IPS DF 4.7 (cell line): Measurements from ENCODE around the gene NRXN3.
"Not testable (repeated sequence)": the region's sequence is repeated elsewhere in the genome, so short reads cannot be mapped to it uniquely, and the experiment has no call there.

Experiments
- DNase-seq: peaks from one replicate; pipeline ENCODE4 v3.0.0-alpha.2; 2013; ENCODE audit warnings: low spot score; ENCODE audit errors: extremely low read depth

NRXN3 gene

DNA sequence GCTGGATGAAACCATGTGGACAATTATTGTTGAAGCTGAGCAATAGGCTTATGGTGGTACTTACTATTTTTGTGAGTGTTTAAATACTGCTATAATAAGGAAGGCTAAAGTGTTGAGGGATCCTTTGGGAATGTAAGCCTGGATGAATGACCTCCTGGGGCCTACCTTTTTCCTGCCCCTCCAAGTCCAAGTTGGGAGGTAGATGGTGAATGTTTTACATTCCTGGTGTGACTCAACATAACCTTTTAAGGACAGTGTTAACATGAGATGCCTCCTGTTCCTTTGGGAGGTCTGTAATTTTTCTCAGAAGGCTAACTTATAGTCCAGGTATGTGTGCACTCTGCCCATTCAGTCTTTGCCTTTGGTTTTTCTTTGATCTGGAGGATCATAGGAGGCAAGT is 315.9 kb downstream of the NRXN3 start:
- DNase-seq, result peak; percentile 58

DNA sequence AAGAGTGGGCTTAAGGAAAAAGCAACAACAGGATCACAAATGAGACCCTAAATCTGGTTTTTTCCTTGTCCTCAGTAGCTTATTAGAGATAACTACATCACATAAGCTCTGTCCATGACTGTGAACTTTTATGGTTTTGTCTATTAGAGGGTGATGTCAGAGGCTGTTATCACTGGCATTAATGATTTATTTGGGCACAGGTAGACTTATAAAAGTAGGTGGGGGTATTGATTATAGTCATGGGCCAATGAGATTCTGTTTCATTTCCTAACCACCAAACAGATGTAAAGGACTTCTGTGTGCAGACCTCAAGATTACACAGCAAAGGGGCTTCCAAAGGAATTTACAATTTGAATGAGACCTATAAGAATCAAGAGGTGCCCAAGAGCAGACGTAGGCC is 316.4 kb downstream of the NRXN3 start:
- no peak for DNase-seq

DNA sequence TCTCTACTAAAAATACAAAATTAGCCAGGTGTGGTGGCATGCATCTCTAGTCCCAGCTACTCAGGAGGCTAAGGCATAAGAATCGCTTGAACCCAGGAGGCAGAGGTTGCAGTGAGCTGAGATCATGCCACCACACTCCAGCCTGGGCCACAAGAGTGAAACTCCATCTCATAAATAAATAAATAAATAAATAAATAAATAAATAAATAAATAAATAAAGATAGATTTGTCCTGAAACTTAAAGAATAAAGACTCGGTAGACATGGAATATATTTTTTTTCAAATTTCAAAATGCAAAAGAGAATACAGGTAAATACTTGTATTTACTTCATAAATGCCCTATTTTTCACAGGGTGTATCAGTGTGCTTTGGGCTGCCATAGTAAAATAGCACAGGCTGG is 317.4 kb downstream of the NRXN3 start:
- not testable (repeated sequence) for DNase-seq

DNA sequence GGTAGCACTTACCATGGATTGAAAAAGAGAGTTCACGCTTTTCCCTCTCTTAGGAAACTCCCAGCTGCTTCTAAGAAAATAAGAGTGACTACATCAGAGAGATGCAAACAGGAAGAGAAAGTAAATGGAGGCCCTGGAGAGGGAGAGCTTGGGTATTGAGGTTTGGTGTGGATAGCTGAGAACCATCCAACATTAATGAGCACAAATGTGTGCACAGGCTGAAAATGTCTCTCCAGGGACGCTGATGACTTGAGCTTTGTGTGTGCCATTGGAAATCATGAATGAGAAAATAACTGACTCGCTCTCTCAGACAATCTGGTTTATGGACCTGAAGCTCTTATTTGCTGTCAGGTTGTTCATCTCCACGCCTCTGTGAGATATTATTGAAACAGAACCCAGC is 318.8 kb downstream of the NRXN3 start:
- DNase-seq, result no peak

DNA sequence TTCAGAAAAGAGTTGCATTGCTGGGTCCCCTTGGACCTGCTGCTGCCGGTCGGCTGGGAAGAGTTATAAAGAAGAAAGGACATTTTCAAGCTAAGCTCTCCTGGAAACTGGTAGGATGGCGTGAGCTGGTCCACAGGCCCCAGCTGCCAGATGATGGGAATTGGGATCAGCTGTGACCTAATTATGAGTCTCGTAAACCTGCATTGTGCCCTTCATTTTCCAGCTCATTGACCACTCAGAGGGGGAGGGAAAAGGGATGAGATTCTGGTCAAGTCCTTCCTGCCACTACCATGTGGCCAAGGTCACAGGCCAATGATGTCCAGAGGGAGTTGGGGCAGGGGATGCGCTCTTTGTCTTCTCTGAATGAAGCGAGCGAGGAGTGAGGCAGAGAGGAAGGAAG is 320.9 kb downstream of the NRXN3 start:
- no peak for DNase-seq

DNA sequence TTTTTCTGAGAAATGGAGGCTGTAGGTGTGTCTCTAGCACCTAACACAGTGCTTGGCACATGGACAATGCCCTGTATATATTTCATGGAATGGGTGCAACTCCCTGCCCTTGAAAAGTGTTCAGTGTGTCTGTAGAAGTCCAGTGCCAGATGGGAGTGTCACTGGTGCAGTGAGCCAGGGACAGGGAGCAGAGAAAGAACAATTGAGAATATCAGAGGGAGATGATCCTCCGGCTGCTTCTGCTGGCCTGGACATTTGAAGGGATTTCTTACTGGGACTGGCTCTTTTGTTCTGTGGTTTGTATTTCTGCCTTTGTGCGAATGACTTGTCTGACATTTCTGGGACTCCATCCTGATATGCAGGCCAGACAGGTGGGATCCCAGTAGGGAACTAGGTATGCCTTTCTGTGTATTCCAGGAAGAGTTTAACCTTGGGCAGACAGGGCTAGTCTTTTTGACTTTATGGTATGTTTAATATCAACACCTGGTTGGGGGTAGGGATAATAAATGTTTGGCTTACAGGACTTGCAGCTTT is 328.0 kb downstream of the NRXN3 start:
- DNase-seq, result no peak

DNA sequence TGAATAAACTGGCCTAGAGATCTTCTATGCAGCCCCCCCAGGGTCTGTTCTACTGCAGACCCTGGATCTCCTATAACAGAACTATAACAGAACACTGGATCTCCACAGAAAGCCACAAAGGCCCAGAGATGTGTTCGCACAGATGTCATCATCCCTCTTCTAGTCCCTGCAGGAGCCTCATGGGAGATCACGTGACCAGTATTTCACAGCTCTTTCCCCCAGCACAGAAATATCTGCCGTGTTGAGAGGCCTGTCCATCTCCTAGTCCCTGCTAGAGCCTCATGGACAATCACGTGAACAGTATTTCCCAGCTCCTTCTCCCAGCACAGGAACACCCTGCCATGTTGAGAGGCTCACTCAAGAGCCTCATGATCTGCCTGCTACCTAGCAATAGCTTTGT is 331.7 kb downstream of the NRXN3 start:
- no peak for DNase-seq

DNA sequence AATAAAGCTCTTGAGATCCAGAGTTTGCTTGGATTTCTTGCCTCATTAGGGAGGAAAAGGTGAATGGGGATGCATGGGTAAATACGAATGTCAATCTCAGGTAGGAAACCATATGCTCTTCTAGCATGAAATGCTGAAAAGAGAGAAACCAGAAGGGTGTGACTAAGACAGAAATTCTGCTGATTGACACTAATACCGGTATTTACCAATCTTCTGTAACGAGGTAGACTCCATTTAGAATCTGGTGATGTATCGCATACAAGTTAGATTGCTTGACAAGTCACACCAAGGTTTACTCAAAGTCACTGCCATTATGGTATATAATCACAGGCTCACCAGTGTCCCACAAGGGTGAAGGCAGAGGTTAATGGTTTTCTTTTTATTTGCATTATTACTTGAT is 337.9 kb downstream of the NRXN3 start:
- DNase-seq, result no peak

DNA sequence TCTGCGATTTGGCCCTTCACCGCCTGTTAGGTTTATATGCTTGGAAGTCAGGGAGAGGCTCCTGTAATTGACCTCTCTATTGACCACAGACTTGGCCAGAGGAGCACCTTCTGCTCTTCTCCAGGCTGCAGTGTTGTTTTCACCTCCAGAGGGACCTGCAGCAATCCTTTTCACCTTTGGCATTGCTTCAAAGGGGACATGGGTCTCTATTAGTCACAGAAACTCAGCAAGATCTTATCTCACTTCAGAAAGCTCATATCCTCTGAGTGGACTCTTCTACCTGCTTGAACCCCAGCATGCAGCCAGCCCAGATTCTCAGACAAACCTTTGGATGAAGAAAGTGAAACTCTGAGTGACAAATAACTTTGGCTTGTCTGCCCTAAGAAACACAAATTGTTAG is 339.3 kb downstream of the NRXN3 start:
- no peak for DNase-seq

DNA sequence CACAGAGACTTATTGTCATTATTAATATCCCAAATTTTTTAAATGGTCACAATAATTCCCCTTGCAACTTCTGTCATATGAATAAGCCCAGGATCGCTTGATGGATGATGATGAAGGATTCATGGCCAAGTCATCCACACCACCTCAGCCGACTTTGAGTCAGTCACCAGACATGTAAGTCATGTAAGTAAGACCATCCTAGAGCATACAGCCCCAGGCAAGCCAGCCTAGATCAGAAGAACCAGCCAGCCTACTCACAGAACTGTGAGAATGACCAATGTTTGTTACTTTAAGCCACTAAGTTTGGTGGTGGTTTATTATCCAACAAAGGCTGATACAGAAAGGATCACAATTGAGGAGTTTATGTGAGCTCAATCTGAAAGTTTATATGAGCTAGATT is 341.8 kb downstream of the NRXN3 start:
- DNase-seq, result no peak

DNA sequence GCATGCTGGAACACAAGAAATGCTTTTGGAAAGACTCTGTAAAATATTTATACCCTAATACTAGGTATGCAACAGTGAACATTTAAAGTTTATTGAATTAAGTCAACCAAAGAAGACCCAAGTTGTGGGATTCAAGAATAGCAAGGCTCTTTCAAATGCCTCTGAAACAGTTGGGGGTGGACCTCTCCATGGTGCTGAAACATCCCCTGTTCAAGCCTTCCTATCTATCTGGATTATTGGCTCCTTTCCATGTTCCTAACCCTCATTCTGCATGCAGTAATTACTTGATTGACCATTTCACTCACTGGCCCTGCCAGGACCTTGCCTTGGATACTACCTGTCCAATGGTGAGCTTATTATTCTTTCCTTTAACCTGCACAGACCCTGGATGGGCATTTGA is 349.7 kb downstream of the NRXN3 start:
- peak; percentile 28 for DNase-seq

DNA sequence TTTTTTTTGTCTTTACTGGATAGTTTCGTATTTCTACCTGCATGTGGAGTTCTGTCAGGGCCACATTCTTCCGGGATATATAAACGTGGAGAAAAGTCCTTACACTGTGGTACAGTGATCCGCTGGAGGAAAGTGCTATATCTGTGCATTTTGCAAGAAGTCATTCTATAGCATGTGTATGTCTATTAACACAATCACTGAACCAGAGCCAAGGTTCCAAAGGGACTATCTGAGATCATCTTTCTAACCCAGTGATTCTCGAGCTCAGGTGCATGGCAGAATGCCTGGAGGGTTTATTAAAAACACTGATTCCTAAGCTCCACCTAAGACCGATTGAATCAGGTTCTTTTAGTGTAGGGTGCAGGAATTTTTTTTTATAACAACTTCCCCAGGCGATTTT is 354.0 kb downstream of the NRXN3 start:
- no peak for DNase-seq

DNA sequence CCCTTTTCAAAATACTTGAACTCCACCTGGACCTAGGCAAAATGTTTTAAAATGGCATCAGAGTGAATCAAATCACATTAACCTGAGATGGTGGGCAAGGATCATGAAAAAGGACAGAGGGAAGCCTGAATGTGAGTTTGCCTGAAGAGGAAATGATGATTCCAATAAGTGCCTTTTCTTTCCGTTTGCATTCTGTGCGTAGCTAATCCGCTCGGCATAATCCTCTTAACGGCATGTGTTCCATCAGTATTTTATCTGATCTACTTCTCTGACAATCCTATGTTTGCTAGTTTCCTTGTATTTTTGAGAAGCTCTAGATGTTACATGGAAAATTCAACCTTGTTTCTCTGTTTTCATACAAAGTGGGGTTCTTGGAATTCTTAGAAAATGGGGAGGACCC is 354.6 kb downstream of the NRXN3 start:
- DNase-seq, result no peak

DNA sequence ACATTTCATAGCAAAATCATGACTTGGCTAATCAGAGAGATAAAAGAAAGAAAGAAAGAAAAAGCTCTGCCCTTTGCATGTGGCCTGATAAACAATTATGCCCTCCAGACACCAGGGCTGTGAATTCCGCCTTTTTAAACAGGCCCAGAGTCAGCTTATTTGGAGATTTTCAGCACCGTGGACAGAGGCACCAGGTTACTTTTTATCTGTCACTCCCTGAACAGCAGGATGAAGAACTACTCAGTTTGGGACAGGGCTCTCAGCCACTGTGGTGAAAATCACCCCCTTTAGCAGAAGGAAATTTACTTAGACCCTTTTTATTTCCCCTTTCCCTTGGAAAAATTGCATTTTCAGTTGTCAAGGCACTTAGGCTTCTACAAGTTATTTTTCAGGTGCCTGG is 359.9 kb downstream of the NRXN3 start:
- DNase-seq, result peak; percentile 22

DNA sequence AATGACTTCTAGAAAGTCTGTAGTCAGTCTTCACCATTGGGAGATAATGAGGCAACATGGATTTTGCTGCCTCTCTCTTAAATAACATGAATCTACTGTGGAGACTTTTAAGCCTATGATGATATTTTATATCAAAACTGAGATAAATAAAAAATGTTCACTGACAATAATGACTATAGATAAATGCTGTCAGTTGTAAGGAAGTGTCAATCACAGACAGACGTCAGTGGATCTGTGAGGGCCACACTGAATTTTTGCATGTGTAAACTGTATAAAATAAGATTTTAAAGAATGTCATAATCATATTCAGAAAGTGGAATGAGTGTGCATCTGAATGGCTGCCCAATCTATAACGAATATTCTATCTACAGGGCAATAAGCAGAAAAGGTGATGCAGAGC is 364.0 kb downstream of the NRXN3 start:
- no peak for DNase-seq

DNA sequence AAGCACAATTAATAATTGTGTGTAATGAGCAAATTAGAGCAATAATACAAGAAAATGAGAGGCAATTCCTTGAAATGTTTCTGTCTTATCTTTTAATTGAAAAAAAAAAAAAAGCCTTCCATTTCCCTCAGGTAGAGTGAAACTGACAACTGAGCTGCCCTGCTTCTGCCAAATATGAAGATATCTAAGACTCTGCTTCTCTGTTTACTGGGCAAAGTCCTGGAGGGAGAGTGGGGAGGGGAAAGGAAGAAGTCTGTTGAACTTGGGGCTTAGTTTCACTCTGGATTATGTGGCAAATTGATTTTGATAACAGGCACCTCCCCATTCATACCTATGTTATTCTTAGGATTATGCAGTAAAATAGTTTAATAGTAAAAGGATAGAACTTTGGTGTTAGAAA is 364.9 kb downstream of the NRXN3 start:
- no peak for DNase-seq

DNA sequence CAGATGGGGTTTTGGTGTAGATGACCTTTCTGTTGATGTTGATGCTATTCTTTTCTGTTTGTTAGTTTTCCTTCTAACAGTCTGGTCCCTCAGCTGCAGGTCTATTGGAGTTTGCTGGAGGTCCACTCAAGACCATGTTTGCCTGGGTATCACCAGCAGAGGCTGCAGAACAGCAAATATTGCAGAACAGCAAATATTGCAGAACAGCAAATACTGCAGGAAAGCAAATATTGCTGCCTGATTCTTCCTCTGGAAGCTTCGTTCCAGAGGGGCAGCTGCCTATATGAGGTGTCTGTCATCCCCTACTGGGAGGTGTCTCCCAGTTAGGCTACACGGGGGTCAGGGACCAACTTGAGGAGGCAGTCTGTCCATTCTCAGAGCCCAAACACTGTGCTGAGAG is 371.6 kb downstream of the NRXN3 start:
- not testable (repeated sequence) for DNase-seq

DNA sequence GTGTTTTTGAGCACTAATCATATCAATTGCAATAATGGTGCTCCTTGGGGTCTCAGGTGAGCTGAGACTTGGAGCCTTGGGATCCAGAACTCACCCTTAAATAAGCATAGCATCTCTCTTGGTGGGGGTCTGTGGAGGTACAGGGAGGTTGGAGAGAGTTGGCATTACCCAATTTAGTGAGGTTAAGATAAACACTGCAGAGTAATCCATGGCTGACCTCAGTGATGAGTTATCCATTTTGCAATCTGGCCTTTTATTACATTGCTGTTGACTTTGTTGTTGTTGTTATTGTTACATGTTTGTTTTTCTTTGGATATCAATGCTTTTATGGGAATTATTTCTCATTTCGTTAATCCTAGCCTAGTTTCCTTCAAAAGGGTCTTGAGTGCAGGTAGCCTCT is 373.3 kb downstream of the NRXN3 start:
- no peak for DNase-seq

DNA sequence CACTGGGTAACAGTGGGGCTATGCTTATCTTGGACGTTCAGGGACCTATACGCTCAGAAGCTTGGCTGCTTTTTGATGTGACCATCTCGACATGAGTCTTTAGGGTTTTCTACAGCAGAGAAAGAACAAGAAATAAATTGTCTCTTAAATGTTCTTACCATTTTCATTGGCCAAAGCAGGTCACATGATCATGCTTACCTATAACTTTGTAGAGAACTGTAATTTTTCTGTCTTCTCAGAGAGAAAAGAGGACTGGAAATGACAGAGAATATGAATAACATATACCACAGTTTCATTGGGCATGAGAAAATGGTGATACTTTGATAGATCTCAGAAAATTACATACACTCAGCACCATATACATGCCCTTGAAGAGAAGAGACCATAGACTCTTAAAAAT is 390.9 kb downstream of the NRXN3 start:
- no peak for DNase-seq

DNA sequence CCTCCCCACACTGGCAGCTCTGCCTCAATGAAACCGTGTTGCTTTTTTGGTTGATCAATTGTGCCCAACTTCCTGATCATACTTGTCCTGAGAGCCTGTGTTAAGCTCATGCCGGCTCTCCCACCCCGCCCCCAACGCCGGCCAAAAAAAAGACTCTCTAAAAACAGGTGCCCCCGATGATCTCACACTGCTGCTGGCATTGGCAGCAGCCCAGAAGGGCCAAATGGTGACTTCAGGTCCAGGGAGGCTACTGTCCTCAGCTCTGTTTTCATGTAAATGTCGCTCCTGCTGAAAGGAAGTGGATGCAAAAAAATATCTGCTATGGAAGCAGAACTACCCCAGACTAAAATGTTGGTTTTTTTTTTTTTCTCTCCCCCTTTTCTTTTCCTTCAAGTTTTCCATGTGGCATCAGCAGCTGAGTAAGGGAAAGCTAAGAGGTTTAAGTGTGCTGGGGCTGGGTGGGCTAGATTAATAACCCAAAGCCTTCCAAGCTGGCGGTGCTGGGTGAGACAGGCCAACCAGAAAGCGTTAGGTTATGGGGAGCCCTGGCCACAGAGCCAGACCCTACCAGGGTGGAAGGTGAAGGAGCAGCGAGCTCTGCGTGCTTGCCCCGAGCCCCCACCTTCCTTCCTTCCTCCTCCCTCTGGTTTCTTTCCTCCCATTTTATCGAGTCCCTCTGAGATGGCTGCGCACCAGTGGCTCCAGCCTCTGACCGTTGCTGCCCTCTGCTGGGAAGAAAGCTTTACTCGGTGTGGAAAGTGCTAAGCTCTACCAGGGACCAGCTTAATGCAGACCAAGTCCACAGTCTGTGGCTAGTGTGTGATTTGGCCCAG is 396.1 kb downstream of the NRXN3 start:
- peak; percentile 75 for DNase-seq

DNA sequence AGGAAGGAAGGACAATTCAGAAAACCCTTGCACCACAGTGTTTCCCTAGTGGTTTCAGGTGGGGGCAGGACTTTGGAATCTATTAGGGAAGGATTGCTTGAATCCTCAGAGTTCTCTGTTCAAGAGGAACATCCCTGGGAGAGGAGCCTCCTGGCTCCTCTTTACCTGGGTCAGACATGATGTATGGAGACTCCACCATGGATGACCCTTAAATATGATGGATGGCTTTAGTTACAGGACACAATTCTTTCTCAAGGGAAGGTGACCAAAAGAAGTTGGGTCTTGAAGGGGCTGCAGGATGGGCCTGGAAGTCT is 396.6 kb downstream of the NRXN3 start:
- DNase-seq, result no peak

DNA sequence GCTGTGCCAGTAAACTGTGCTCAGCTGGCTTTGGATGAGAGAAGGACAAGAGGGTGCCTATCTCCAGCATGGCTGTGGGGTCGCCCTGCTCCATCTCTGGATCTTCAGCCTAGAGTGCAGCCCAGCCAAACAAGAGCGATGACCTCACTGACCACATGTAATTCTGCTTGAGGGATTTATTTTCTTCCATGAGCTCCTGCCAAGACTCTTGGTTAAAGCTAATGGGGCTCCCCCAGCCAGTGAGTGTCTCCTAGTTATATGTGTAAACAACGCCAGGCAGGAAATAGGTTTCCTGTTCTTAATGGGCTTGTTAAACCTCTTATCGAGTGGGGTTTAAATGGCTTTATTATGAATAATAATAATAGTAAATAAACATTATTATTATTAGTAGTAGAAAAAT is 397.2 kb downstream of the NRXN3 start:
- DNase-seq, result no peak

DNA sequence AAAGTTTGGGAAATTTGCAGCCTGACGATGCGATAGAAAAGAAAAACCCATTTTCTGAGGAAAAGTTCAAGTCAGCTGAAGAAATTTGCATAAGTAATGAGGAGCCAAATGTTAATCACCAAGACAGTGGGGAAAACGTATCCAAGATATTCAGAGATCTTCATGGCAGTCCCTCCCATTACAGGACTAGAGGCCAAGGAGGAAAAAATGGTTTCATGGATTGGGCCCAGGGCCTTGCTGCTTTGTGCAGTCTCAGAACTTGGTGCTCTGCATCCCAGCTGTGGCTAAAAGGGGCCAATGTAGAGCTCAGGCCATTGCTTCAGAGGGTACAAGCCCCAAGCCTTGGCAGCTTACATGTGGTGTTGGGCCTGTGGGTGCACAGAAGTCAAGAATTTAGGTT is 403.6 kb downstream of the NRXN3 start:
- DNase-seq, result not testable (repeated sequence)
